NCI-H2107 (cell line): ENCODE results near the gene FBXL14.

Experiments
- DNase-seq: peaks from one replicate; lab custom pipeline; 2025; lab: John Stamatoyannopoulos, UW

Gene FBXL14

GRCh38 chr12:1593174-1594005, 991 bp downstream of the FBXL14 start:
- DNase-seq: no peak

- DNase-seq: no peak
Observed at GRCh38 chr12:1592444-1593173, 1.8 kb downstream of the FBXL14 start.

DNA sequence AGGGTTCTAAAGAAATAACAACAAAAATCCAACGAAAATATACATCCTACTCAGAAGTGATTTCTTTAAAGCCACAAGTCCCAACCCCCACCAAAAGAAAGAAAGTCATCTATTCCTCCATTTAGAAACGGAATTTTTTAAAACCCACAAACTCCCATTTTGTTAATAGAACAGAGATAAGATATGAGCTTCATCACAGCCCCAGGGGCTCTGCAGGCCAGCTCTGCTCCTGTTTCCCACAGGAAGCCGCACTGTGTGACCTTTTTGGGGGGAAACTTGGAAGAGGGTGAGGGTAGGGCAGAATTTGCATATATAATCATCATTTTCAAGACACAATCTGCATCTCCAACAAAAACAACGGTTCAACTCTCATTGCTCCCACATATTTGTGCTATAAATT, 2.8 kb downstream of the FBXL14 start:
- DNase-seq: no peak

- no peak for DNase-seq
Observed at GRCh38 chr12:1591034-1591433, 3.3 kb downstream of the FBXL14 start.

DNA sequence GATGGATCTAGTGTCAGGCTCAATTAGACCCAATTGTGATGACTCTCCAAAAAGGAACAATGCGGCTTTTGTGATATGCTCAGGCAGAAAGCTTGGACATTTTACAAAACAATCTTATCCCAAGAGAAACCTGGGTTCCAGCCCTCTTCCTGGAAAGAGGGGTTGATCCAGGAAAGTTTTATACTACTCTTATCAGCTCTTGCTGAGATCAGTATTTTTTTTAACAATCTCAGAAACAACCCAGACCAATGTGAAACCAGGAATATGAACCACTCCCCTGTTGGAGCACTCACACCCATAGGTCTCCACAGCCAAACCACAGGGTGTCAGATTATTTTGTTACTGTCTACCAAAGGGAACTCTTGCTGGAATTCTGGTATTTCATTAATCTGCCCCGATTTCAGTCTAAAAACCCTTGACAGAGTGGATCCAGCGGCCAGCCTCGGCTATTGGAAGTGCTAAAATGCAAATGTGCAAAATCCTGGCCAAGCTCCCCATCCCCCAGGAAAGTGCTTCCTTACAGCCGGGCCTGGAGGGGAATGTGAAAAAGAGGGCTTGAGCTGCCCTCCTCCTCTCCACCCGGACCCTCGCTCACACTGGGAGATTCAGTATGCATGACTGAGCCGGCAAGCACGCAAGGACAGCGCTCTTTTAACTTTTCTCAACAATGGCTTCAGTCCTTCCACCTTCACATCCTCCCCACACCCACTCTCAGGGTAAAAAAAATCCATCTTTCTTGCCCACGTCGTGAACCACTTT, 4.0 kb downstream of the FBXL14 start:
- DNase-seq: no peak

GRCh38 chr12:1588575-1588947, 5.8 kb downstream of the FBXL14 start:
- no peak for DNase-seq

GRCh38 chr12:1587927-1588574, 6.3 kb downstream of the FBXL14 start:
- no peak for DNase-seq

- DNase-seq: no peak
Observed at GRCh38 chr12:1584326-1584725, 10.1 kb downstream of the FBXL14 start.

GRCh38 chr12:1583421-1584078, 10.8 kb downstream of the FBXL14 start:
- peak; percentile 84 for DNase-seq

DNA sequence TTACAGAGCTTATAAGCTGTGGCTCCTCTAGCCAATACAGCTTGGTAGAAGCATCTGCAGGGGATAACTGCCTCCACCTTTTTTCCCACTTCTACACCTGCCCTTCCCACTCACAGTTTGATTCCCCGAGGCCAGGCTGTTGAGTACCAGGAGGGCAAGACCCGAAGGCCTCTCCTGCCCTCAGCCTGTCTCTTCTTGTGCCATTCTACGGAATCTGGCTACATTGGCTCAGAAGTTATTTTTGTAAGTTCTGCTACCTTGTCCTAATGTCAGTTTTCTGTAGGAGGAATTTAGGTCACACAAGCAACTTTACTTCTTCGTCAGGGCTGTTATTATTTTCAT, 11.7 kb downstream of the FBXL14 start:
- no peak for DNase-seq

DNA sequence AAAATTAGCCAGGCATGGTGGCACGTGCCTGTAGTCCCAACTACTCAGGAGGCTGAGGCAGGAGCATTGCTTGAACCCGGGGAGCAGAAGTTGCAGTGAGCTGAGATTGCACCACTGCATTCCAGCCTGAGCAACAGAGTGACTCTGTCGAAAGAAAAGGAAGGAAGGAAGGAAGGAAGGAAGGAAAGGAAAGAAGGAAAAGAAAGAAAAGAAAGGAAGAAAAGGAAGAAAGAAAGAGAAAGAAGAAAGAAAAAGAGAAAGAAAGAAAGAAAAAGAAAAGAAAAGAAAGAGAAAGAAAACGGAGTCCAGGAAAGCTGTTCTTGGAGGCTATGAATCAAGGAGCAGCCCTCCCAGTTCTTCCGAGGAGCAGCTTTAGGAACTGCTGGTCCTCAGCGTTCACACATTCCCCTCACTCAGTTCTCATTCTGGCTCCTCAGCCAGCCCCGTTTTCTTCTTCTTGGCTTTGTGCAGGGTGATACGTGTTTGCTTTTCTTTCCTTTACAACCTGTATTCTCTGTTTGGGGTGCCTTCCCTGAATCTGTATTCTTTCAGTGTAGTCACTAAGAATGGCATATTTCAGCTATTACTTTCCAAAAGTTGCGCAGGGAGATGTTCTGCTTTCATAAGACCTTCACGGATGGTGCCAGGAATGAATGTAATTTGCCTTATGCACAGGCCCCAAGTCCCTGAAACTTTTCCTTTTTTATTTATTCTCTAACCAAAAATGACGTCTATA, 12.2 kb downstream of the FBXL14 start:
- no peak for DNase-seq

GRCh38 chr12:1580526-1580925, 13.9 kb downstream of the FBXL14 start:
- DNase-seq: no peak

DNA sequence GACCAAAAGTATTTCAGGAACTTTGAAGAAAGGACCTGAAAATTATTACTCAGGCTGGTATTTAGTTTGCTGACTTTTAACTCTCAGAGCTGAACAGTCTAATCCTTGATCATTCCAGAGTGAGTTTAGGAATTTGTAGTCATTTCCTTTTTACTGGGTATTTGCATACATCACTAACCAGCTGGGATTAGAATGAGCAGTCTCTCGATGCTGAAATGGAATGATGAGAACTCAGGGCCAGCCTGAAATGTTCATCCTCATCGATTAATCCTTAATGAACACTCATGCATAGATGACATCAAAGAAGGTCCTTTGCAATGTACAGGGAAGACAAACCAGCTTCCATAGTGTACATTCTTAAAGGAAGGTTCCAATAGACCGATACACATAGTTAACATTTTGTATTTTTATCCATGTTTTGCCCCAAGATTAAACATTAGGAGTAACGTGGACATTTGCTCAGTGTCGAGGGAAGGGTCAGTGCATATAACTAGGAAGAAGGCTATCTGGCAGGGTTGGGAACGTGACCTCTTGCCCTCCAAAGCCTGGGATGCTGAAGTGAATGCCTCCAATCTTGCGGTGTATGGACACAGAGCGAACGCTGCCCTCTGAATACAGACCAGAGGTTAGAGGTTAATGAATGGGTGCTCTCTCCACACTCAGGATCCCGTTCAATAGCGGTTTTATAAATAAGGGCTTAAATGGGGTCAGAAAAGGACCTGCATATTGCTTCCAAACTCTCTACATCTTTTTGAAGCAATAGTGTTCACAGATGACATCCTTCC, 14.5 kb downstream of the FBXL14 start:
- no peak for DNase-seq

DNA sequence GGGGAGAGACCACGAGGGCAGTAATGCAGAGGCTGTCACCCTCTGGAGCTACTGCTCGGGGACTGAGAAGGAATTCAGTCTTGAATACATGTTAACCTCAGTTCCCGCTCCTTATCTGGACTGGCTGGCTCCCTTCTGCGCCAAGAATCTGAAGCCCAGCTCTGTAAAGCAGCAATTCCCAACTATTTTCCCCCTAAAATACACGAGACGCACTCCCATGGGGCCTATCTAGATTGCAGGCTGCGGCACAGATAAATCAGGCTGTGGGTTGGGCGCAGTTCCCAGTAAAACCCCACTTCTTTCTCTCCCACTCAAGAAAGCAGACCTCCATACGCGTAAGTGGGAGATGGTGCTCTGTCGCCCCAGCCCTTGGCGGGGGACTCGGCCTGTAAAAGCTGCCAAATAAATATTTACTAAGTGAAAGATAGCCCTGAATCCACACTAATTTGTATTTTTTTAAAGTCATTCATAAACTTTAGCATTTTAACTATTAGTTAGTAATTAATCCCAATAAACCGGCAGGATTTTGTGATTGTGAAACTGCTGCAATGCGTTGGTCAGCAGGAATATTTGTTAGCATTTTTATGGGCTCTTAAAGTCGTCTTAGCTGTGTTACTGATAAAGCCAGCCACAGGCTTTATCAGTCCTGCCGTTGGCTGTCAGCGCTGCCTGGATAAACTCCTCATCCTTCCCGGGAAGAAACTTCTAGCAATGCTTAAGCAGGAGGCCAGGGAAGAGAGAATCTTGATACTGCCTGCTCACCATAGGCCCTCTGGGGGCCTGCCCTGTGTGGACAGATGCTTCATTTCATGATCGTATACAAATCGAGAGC, 17.8 kb downstream of the FBXL14 start:
- DNase-seq: no peak

- DNase-seq: no peak
Observed at GRCh38 chr12:1575408-1576401, 18.7 kb downstream of the FBXL14 start.

DNA sequence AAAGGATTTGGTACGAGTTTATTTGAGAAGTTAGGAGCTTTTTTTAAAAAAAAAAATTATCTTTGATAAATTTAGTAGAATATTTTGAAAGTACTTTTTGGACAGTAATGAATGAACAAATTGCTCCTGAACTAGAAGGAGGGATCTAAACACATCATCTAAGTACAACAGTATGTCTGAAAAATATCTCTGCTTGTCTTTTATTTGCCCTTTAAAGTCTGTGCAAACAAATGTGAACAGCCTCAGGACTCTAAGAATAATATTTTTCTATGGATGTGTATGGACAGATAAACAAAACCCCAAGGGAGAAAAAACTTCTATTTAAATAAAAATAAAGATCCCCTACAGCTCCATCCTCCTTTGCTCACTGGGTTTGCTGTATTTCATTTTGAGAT, 19.5 kb downstream of the FBXL14 start:
- DNase-seq: no peak

- DNase-seq: no peak
Observed at GRCh38 chr12:1573960-1574864, 20.2 kb downstream of the FBXL14 start.
